Measurements from ENCODE around the gene PLXNB3.

DNA sequence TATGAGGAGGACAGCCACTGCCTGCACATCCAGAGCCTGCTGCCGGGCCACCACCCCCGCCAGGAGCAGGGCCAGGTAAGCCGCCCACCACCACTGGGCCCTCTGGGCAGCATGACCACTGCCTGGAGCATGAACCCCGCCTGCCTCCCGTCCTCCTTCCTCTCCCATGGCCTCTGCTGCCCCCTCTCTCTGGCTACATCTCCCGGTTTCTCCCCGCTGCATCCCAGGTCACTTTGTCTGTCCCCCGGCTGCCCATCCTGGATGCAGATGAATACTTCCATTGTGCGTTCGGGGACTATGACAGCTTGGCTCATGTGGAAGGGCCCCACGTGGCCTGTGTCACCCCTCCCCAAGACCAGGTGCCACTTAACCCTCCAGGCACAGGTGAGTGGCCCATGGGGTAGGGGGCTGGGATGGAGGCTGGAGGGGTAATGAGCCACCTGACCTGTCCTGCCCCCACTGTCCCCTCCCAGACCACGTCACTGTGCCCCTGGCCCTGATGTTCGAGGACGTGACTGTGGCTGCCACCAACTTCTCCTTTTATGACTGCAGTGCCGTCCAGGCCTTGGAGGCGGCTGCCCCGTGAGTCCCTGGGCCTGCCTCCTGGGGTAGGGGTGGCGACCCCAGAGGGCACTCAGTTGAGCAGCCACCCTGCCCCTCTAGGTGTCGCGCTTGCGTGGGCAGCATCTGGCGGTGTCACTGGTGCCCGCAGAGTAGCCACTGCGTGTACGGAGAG is 6.0 kb downstream of the PLXNB3 start:
- no peak for TF ChIP-seq POLR2AphosphoS5 (IDR thresholded peaks at IDR 0.05; ENCODE audit: low read depth, low read length)
- TF ChIP-seq, protein P1, sequence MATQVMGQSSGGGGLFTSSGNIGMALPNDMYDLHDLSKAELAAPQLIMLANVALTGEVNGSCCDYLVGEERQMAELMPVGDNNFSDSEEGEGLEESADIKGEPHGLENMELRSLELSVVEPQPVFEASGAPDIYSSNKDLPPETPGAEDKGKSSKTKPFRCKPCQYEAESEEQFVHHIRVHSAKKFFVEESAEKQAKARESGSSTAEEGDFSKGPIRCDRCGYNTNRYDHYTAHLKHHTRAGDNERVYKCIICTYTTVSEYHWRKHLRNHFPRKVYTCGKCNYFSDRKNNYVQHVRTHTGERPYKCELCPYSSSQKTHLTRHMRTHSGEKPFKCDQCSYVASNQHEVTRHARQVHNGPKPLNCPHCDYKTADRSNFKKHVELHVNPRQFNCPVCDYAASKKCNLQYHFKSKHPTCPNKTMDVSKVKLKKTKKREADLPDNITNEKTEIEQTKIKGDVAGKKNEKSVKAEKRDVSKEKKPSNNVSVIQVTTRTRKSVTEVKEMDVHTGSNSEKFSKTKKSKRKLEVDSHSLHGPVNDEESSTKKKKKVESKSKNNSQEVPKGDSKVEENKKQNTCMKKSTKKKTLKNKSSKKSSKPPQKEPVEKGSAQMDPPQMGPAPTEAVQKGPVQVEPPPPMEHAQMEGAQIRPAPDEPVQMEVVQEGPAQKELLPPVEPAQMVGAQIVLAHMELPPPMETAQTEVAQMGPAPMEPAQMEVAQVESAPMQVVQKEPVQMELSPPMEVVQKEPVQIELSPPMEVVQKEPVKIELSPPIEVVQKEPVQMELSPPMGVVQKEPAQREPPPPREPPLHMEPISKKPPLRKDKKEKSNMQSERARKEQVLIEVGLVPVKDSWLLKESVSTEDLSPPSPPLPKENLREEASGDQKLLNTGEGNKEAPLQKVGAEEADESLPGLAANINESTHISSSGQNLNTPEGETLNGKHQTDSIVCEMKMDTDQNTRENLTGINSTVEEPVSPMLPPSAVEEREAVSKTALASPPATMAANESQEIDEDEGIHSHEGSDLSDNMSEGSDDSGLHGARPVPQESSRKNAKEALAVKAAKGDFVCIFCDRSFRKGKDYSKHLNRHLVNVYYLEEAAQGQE (IDR thresholded peaks at IDR 0.05; ENCODE audit: insufficient read depth in 1 of 2, low read depth in 2 of 2, low read length in 2 of 2), result no peak

Measured in PFSK-1 (cell line).